Fibroblast of skin of left quadriceps (primary cell): ENCODE data around the gene IL13RA1.
"Not testable (repeated sequence)": the region's sequence is repeated elsewhere in the genome, so short reads cannot be mapped to it uniquely, and the experiment has no call there.

Source experiments
- DNase-seq, 2 experiments: peaks; one replicate each; pipeline ENCODE4 v3.0.0-alpha.2; 2013; ENCODE audit warnings: low read depth in 2 of 2

IL13RA1 gene

DNA sequence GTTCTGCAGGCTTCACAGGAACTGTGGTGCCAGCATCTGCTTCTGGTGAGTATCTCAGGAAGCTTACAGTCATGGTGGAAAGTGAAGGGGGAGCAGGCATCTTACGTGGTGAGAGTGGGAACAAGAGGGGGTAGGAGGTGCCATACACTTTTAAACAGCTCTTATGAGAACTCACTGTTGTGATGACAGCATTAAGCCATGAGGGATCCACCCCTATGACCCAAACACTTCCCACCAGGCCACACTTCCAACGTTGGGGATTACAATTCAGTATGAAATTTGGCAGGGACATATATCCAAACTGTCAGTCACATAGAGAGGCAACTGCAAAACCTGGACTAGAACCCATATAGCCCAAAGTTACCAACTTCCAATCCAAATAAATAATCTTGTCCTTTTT lies 53.1 kb downstream of the IL13RA1 start:
- DNase-seq, result no peak

DNA sequence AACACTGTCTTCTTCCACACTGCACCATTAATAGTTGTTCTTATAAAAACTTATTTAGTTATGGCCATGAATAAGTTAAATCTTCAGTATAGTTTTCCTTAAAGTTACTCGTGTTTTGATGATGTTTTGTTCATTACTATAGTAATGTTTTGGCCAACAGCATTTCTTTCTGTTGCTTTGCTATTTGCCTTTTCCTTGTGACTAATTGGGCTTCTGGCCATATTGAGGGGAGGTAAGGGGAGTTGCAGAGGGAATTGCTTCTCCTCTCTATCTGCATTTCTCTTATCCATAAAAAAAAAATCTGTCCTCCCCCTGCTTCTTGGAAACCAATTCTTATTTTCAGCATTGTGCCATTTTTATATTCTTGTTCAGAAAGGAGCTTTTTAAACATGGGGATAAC lies 53.5 kb downstream of the IL13RA1 start:
- DNase-seq, result no peak

DNA sequence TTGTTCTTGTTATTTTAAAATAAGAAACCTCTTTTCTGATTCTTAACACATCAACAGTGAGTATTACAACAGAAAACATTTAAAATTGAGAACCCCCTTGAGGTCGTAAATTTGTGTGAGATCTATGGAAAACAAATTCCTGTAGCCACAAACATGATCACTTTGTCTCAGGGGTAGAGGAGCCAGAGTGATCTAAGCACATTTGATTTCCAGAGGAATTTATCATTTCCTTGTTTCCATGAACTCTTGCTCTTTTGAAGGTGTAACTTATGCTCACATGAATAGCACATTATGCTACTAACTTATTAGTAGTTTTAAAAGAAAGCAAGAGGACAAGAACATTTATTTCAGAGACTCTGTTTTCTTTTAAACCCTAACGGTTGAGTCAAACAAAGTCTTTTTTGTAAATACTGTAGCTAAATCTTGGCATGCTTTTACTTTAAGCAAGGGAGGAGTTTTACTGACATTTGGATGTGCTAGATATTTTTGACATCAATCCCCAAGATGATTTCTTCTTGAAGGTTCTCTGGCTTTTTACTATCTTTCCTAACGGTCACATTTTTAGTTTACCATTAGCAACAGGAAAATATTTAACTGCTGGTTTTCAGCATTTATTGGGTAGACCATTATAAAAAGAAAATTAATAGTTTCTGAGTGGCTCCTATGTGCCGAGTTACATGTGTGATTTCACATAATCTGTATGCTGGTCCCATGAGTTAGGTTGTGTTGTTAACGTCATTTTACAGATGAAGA lies 68.3 kb downstream of the IL13RA1 start:
- peak in 1 of 2 experiments; percentile 4 for DNase-seq

DNA sequence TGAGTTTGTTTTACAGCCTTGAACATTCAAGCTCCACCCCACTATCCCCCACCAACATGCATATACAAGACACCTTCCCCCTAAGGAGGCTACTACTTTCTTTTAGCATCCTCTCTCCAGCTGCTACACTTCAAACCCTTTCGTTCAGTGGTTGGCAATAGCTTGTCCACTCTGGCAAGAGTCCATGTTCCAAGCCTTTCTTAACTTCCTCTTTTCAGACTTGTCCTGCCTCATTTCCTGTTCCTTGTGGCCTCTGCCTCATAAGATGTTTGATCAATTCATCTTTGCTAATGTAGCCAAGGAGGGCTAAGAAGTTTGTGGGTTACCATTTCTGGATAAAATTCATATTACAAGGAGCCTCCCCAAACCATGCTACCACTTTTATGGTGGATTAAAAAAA lies 75.5 kb downstream of the IL13RA1 start:
- DNase-seq, result no peak

DNA sequence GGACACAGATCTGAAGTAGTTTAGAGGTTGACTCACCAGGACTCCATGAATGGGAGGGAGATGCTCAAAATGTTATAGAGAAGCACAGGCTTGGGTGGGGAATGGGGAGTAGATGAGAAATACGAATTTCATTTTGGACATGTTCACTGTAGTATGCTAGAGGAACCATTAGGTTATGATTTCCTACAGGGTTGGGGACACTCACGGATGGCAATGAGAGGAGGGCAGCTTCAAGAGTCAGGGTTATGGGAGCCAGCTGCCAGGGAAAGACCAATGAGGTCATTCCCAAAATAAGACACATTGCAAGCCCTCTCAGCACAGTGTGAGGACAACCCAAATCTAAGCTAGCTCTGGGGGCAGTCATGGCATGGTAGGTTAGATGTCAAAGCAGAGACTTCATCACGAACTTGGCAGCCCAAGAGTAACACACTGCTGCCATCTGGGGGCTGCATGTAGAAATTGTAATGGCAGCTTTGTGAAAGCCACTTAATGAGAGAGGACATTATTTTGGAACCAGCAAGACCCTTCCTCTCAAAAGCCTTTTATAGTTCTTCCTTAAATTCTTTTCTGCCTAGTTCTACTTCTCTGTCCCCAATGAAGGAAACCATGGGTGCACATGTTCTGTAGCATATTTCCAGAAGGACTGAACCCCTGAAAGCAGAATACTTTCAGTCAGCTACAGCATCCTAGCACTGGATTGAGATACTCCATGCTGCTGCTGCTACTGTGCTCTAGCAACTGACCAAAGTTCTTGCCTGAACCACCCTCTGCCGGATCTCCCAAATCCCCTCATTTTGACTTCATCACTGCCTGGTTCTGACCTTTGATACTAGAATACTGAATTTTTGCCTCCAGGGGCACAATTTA lies 80.0 kb downstream of the IL13RA1 start:
- peak in 1 of 2 experiments; percentile 4 for DNase-seq

DNA sequence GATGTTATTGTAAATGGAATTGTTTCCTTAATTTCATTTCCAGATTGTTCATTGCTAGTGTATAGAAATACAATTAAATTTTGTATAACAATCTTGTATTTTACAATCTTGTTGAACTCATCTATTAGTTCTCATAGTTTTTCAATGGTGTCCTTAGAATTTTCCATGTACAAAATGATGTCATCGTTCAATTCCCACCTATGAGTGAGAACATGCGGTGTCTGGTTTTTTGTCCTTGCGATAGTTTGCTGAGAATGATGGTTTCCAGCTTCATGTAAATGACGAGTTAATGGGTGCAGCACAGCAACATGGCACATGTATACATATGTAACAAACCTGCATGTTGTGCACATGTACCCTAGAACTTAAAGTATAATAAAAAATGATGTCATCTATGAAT lies 89.9 kb downstream of the IL13RA1 start:
- DNase-seq, result not testable (repeated sequence)

DNA sequence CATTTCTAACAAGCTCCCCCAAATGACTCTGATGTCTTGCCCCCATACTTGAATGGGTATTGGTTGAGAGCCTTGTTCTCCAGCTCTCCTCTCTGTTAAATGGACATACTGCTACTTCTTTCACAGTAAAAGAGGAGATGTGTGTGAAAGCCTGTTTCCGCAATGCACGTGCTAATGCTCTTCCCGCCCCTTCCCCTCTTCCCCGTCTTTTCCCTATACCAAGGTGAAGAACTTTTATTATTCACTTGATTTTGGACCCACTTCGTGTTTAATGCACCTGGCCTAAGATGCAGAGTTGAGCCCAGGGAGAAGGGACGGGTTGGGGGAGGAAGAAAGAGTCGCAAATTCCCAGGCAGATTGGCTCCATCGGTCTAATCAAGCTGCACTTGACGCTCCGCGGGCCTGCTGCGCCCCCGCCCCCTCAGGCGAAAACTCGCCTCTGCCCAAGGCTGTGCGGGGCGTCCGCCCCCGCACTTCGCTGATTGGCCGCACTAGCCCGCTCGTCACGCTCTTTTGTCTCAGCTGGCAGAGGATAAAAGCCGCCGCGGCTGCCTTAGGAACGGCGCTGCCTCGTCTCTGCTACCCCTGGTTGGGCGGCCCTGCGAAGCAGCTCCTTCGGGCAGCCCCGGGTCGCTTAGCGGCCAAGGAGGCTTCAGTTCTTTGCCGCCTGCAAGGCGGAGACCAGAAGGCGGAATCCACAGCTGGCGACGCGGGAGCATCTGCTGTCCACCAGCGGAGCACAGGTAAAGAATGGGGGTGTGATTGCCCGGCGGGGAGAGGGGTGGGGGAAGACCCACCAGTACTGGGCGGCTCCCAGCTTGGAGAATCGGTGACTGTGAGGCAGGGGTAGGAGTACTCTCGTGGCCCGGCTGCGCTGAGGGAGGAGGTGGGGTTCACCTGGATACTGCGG lies 96.1 kb downstream of the IL13RA1 start, which contains the start of gene ZCCHC12:
Gene ZCCHC12, plus strand, starts transcription at position 562 of the 910 bp plus-strand sequence. CDS start 1,421 bp downstream, outside the sequence.
- peak in 1 of 2 experiments; percentile 5 for DNase-seq

DNA sequence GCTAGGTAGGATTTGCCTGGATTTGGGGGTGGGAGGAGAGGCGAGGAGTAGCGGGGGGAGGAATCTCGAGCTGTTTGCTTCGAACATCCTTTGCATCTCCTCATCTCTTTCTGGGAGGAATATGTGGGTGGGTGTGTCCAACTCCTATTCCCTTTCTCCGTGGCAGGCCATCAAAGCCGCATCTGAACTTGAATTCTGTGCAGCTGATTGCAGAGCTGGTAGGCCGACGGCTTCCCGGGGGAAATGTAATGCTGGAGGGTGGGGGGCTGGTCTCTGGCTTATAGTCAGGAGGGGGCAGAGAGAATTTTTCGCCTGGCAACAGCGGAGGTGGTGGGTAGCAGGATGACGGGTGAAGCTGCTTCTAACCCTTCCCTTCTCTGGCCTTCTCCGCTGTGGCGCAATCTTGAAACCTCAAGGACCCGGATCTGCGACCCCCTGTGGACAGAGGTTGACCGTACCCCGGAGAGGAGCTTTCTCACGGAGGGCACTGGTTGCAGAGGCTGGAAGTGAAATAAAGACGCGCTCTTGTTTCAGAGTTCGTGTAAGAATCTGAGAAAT lies 96.8 kb downstream of the IL13RA1 start:
- DNase-seq, result no peak

DNA sequence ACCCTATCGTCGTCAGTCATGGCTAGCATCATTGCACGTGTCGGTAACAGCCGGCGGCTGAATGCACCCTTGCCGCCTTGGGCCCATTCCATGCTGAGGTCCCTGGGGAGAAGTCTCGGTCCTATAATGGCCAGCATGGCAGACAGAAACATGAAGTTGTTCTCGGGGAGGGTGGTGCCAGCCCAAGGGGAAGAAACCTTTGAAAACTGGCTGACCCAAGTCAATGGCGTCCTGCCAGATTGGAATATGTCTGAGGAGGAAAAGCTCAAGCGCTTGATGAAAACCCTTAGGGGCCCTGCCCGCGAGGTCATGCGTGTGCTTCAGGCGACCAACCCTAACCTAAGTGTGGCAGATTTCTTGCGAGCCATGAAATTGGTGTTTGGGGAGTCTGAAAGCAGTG lies 97.8 kb downstream of the IL13RA1 start:
- no peak for DNase-seq

DNA sequence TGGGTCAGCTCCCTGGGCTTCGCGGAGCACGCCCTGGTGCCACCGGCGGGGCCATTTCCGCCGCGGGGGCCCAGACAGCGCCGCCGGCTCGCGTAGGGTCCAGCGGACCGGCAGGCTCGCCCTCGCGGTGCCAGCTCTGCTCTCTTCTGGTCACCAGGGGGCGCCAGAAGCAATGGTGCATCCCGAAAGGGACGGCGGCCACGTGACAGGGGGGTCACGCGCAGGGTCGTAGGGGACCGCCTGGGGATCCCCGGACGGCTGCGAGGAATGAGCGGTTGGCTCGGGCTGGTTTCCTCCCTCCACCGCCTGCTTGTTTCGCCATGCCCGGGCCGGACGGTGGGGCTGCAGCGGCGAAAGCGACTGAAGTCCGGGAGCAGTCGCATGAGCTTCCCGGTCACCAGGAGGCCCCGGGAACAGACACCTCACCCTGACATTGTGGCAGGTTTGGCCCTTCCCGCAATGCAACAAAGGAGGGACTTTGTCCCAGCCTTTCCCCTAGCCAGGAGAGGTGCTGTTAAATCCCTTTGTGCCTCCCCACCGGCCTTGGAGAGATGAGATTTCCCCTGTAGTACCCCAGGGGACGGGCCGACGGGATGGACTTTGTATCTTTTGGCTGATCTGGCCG lies 112.0 kb downstream of the IL13RA1 start:
- DNase-seq, result peak in 1 of 2 experiments; percentile 10
